ENCODE measurements around the gene LARP1.

GRCh38 chr5:154743812-154744211, 11.4 kb upstream of the LARP1 start:
- no peak for TF ChIP-seq POLR2A (IDR thresholded peaks at IDR 0.05; ENCODE audit: low read depth, low read length)
- no peak for TF ChIP-seq POLR2AphosphoS5 (IDR thresholded peaks at IDR 0.05; ENCODE audit: low read depth, low read length)
- TF ChIP-seq TAF1 (IDR thresholded peaks at IDR 0.05; ENCODE audit: low read depth, low read length): no peak
- TF ChIP-seq SPI1 (IDR thresholded peaks at IDR 0.05; ENCODE audit: low read depth, low read length): no peak
- no peak for TF ChIP-seq PAX5 (IDR thresholded peaks at IDR 0.05; ENCODE audit: insufficient read depth, low read length, severe bottlenecking)
